Fibroblast of lung (primary cell): ENCODE results near the gene SCN1A.

Source experiments
- EZH2 ChIP-seq: IDR thresholded peaks from 2 replicates; pipeline ENCODE4 v1.5.1; 2012; ENCODE audit warnings: low read length, control low read depth, mild to moderate bottlenecking; ENCODE audit errors: missing control alignments
- TF ChIP-seq, protein P1 (sequence below), 2 donors: IDR thresholded peaks in 1 of 2; conservative IDR thresholded peaks in 1 of 2; 1 replicate in 1 of 2; 2 replicates in 1 of 2; pipeline ENCODE4 v1.5.1; 2011 to 2012; ENCODE audit warnings: low read length in 2 of 2, control low read depth in 1 of 2, inconsistent platforms in 1 of 2, low read depth in 1 of 2, mild to moderate bottlenecking in 1 of 2

DNA sequence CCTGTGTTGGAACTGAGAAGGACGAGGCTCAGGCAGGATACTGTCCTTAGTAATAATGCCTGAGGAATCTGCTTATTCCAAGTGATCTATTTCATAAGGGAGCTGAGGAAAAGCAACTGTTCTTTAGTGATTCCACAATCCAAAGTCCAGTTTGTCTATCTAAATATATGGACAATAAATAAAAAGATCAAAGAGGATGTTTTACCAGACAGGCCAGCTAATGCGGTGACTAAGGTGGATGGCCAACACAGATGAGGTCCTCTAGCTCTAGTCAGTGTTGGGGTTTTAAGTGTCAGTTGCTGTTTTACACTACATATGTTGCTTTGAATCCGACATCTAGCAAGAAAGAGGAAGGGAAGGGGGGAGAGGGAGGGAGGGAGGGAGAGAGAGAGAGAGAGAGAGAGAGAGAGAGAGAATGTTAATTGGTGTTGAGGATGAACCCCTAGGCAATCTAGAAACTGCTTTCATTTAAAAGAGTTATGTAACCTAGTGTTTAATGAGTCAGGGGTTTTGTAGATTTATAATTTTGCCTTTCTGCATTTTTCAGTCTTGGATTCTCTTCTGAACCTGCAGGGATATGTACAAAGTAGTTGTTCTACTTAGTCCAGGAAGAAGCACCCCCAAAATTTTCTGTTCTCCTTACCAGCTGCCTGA lies 27.0 kb upstream of the SCN1A start:
- TF ChIP-seq, protein P1, sequence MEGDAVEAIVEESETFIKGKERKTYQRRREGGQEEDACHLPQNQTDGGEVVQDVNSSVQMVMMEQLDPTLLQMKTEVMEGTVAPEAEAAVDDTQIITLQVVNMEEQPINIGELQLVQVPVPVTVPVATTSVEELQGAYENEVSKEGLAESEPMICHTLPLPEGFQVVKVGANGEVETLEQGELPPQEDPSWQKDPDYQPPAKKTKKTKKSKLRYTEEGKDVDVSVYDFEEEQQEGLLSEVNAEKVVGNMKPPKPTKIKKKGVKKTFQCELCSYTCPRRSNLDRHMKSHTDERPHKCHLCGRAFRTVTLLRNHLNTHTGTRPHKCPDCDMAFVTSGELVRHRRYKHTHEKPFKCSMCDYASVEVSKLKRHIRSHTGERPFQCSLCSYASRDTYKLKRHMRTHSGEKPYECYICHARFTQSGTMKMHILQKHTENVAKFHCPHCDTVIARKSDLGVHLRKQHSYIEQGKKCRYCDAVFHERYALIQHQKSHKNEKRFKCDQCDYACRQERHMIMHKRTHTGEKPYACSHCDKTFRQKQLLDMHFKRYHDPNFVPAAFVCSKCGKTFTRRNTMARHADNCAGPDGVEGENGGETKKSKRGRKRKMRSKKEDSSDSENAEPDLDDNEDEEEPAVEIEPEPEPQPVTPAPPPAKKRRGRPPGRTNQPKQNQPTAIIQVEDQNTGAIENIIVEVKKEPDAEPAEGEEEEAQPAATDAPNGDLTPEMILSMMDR (conservative IDR thresholded peaks at IDR 0.05 in 1 of 2, IDR thresholded peaks at IDR 0.05 in 1 of 2; ENCODE audit: low read depth in 1 of 2, low read length in 2 of 2) = no peak
- no peak for TF ChIP-seq EZH2
